Stimulated activated naive B cell treated with anti-CD40 and anti-IgM and Interleukin-4, amounts not matched to agents 10 μg/mL and 1 μg/mL and 100 μg/mL, for 72 hours (primary cell): Measurements from ENCODE around the gene VNN1.
A peak's percentile ranks its signal among the peaks of the same experiment; 100 is the strongest.

Experiments used
- ATAC-seq, 2 donors: fragments of 150-1000 bp; cut with Tn5 transposase; replicated peaks; 2 replicates each; pipeline ENCODE4 v1.10.0; 2021; ENCODE audit warnings: moderate library complexity in 1 of 2
- DNase-seq: peaks from one replicate; pipeline ENCODE4 v3.0.0; 2021
- H3K27ac Mint-ChIP-seq: one replicate; pipeline ENCODE4 v1.8.0; 2022; ENCODE audit warnings: mild to moderate bottlenecking, mixed read lengths
- H3K27me3 Mint-ChIP-seq, 2 donors: one replicate each; pipeline ENCODE4 v1.8.0; 2022; ENCODE audit warnings: mixed read lengths in 2 of 2
- H3K36me3 Mint-ChIP-seq, 2 donors: one replicate each; pipeline ENCODE4 v1.8.0; 2022; ENCODE audit warnings: mixed read lengths in 2 of 2, mild to moderate bottlenecking in 1 of 2
- H3K4me1 Mint-ChIP-seq, 2 donors: one replicate each; pipeline ENCODE4 v1.8.0; 2022; ENCODE audit warnings: mixed read lengths in 2 of 2, mild to moderate bottlenecking in 1 of 2
- H3K4me3 Mint-ChIP-seq, 2 donors: one replicate each; pipeline ENCODE4 v1.8.0; 2022; ENCODE audit warnings: mild to moderate bottlenecking in 2 of 2, mixed read lengths in 2 of 2, moderate library complexity in 1 of 2
- H3K9me3 Mint-ChIP-seq, 2 donors: one replicate each; pipeline ENCODE4 v1.8.0; 2022; ENCODE audit warnings: mixed read lengths in 2 of 2, mild to moderate bottlenecking in 1 of 2

The VNN1 gene, protein sequence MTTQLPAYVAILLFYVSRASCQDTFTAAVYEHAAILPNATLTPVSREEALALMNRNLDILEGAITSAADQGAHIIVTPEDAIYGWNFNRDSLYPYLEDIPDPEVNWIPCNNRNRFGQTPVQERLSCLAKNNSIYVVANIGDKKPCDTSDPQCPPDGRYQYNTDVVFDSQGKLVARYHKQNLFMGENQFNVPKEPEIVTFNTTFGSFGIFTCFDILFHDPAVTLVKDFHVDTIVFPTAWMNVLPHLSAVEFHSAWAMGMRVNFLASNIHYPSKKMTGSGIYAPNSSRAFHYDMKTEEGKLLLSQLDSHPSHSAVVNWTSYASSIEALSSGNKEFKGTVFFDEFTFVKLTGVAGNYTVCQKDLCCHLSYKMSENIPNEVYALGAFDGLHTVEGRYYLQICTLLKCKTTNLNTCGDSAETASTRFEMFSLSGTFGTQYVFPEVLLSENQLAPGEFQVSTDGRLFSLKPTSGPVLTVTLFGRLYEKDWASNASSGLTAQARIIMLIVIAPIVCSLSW

DNA sequence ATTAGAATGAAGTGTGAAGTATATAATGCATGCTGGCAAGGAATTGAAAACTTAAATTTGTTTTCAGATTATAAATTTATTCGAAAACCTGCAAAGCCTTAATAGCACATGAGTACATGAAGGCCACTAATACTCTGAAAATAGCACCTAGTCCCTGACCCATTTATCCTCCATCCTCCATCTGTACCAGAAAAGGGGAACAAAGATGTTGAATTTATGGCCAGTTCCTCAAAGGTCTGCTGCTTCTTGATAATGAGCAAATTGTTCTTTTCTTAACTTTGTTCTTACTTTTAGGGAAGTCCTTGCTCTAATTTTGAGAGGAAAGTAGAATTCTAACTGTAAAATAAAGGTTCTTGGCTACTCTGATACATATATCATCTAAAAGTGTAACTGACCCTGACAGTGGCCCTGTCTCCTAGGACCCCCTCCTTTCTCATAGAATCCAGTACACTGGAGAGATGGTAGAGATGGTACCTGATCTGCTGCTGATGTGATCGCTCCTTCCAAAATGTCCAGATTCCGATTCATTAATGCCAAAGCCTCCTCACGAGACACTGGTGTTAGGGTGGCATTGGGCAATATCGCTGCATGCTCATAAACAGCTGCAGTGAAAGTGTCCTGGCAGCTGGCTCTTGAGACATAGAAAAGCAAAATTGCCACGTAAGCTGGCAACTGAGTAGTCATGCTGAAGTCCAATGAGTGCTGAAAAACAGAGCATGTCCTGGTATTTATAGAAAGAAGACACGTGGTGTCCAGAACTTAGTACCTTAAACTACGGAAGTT lies at the start of gene VNN1:
Gene VNN1 (minus strand): TSS at position 704 of the 783 bp plus-strand sequence. CDS start 20 bp downstream, at position 684.
- Mint-ChIP-seq H3K9me3 (no peaks in the 10 kb centered on the region), H3K4me1 (peaks cover 7 to 14% of the 10 kb centered on the region in 2 donors), H3K4me3 (peak within 1 kb of the TSS in 1 of 2 donors; percentile 43), H3K27me3 (no peaks in the 10 kb centered on the region), H3K27ac (peak within 1 kb of the TSS; percentile 25), H3K36me3 (no peaks in the 10 kb centered on the region)
- DNase-seq (no peak), ATAC-seq (peak; percentile 96 to 98)

DNA sequence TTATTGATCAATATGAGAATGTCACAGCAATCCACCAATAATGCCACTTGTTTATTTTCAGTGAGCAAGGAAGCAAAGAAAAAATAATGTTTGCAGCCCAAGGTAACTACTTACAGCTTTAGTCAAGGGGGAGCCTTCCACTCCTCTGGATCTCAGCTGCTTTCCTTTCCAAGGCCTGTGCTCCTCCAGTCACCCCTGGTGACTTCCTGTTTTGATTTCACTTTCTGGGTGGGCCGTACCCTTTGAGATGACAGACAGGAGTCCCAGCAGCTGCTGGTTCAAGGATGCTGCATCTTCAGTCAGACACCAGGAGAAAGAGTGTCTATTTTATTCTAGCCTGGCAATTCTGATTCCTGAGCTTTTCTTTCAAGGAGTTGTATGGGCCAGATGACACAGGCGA lies 49.4 kb upstream of the VNN1 start:
- H3K36me3 Mint-ChIP-seq, result peaks cover 1 to 5% of the 10 kb centered on the region in 2 donors
- no peaks in the 10 kb centered on the region for H3K9me3 Mint-ChIP-seq
- H3K4me1 Mint-ChIP-seq, result peaks cover 17 to 39% of the 10 kb centered on the region in 2 donors
- ATAC-seq, result peak; percentile 95
- H3K27me3 Mint-ChIP-seq, result no peaks in the 10 kb centered on the region
- peak overlapping the region; percentile 87 for H3K27ac Mint-ChIP-seq
- peak overlapping the region; percentile 81 to 85 for H3K4me3 Mint-ChIP-seq
- peak; percentile 51 for DNase-seq

- Mint-ChIP-seq H3K36me3 (peaks cover 7 to 11% of the 10 kb centered on the region in 2 donors), H3K4me1 (peaks cover 17 to 33% of the 10 kb centered on the region in 2 donors), H3K9me3 (no peaks in the 10 kb centered on the region), H3K27ac (no peak overlapping the region), H3K27me3 (no peaks in the 10 kb centered on the region), H3K4me3 (no peak overlapping the region)
- no peak for ATAC-seq
- no peak for DNase-seq
Observed at GRCh38 chr6:132760256-132760655, 46.4 kb upstream of the VNN1 start.

GRCh38 chr6:132758689-132759088 lies 44.8 kb upstream of the VNN1 start:
- no peak overlapping the region for H3K4me3 Mint-ChIP-seq
- peak overlapping the region; percentile 82 for H3K27ac Mint-ChIP-seq
- peaks cover 17 to 27% of the 10 kb centered on the region in 2 donors for H3K4me1 Mint-ChIP-seq
- no peak for DNase-seq
- H3K9me3 Mint-ChIP-seq, result no peaks in the 10 kb centered on the region
- no peaks in the 10 kb centered on the region for H3K27me3 Mint-ChIP-seq
- no peak for ATAC-seq
- H3K36me3 Mint-ChIP-seq, result peaks cover 8 to 11% of the 10 kb centered on the region in 2 donors

DNA sequence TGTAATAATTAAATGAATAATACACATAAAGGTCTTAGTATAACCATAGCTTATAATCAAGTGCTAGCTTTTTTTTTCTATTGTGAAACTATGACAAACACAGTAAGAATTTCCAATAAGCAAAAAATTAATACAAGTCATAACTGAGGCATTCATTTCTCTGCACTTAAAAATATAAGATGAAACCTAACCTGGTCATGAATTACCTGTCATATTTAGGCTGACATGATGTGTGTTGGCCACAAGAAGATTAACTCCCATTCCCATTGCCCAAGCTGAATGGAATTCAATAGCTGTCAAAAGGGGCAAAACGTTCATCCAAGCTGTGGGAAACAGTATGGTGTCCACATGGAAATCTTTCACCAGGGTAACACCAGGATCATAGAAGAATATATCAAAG lies 38.4 kb upstream of the VNN1 start:
- Mint-ChIP-seq H3K4me1 (peaks cover 16 to 19% of the 10 kb centered on the region in 2 donors), H3K27me3 (no peaks in the 10 kb centered on the region), H3K27ac (no peak overlapping the region), H3K36me3 (peaks cover 17 to 25% of the 10 kb centered on the region in 2 donors), H3K4me3 (no peak overlapping the region), H3K9me3 (no peaks in the 10 kb centered on the region)
- DNase-seq, result no peak
- no peak for ATAC-seq

- H3K36me3 Mint-ChIP-seq, result peaks cover 20 to 28% of the 10 kb centered on the region in 2 donors
Observed at GRCh38 chr6:132751828-132752227, 38.0 kb upstream of the VNN1 start.

GRCh38 chr6:132751306-132751705 lies 37.5 kb upstream of the VNN1 start:
- Mint-ChIP-seq H3K9me3 (no peaks in the 10 kb centered on the region), H3K4me1 (peaks cover 16 to 19% of the 10 kb centered on the region in 2 donors), H3K27ac (peak overlapping the region; percentile 85), H3K4me3 (peak overlapping the region; percentile 52 to 62), H3K27me3 (no peaks in the 10 kb centered on the region), H3K36me3 (peaks cover 22 to 30% of the 10 kb centered on the region in 2 donors)
- ATAC-seq, result peak; percentile 60 to 62
- DNase-seq, result no peak

More at GRCh38 chr6:132751828-132752227, 38.0 kb upstream of the VNN1 start:
- peak in 1 of 2 donors; percentile 35 for ATAC-seq
- no peak overlapping the region for H3K4me3 Mint-ChIP-seq
- H3K9me3 Mint-ChIP-seq, result no peaks in the 10 kb centered on the region
- H3K27me3 Mint-ChIP-seq, result no peaks in the 10 kb centered on the region
- H3K27ac Mint-ChIP-seq, result no peak overlapping the region
- peaks cover 16 to 19% of the 10 kb centered on the region in 2 donors for H3K4me1 Mint-ChIP-seq
- no peak for DNase-seq

GRCh38 chr6:132750455-132751248 lies 36.8 kb upstream of the VNN1 start:
- Mint-ChIP-seq H3K4me1 (peaks cover 14 to 19% of the 10 kb centered on the region in 2 donors), H3K4me3 (peak overlapping the region; percentile 52 to 62), H3K36me3 (peaks cover 21 to 30% of the 10 kb centered on the region in 2 donors), H3K27me3 (no peaks in the 10 kb centered on the region), H3K27ac (peak overlapping the region; percentile 85), H3K9me3 (no peaks in the 10 kb centered on the region)
- DNase-seq, result no peak
- peak; percentile 78 to 83 for ATAC-seq

DNA sequence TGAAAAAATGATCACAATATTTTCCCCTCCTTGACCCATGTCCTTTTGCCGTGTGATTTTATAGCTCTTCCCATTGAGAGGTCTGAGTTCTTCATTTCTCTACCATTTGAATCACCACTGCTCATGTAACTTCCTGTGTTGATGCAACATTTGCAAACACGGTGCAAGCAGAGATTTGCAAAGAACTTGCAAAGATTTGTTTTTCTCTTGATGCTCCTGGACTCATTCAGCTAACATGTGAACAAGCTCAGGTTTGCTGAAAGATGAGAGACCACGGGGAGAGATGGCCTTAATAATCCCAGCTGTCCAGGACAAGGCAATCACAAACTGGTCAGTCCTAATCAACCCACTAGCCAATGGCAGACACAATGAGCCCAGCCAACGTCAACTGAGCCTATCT lies 35.3 kb upstream of the VNN1 start:
- Mint-ChIP-seq H3K27ac (no peak overlapping the region), H3K4me1 (peaks cover 13 to 19% of the 10 kb centered on the region in 2 donors), H3K9me3 (no peaks in the 10 kb centered on the region), H3K36me3 (peaks cover 25 to 38% of the 10 kb centered on the region in 2 donors), H3K4me3 (no peak overlapping the region), H3K27me3 (no peaks in the 10 kb centered on the region)
- no peak for DNase-seq
- no peak for ATAC-seq

- no peak for ATAC-seq
Observed at GRCh38 chr6:132748446-132748845, 34.6 kb upstream of the VNN1 start.

GRCh38 chr6:132746048-132746447 lies 32.2 kb upstream of the VNN1 start:
- Mint-ChIP-seq H3K9me3 (no peaks in the 10 kb centered on the region), H3K4me1 (peaks cover 6 to 9% of the 10 kb centered on the region in 2 donors), H3K27ac (no peak overlapping the region), H3K27me3 (no peaks in the 10 kb centered on the region), H3K4me3 (no peak overlapping the region), H3K36me3 (peaks cover 35 to 37% of the 10 kb centered on the region in 2 donors)
- no peak for DNase-seq
- ATAC-seq, result no peak

More at GRCh38 chr6:132748446-132748845, 34.6 kb upstream of the VNN1 start:
- DNase-seq, result no peak
- H3K27ac Mint-ChIP-seq, result no peak overlapping the region
- H3K27me3 Mint-ChIP-seq, result no peaks in the 10 kb centered on the region
- no peak overlapping the region for H3K4me3 Mint-ChIP-seq
- no peaks in the 10 kb centered on the region for H3K9me3 Mint-ChIP-seq
- peaks cover 13 to 19% of the 10 kb centered on the region in 2 donors for H3K4me1 Mint-ChIP-seq
- peaks cover 27 to 38% of the 10 kb centered on the region in 2 donors for H3K36me3 Mint-ChIP-seq

GRCh38 chr6:132742495-132742894 lies 28.6 kb upstream of the VNN1 start:
- peaks cover 4 to 5% of the 10 kb centered on the region in 2 donors for H3K9me3 Mint-ChIP-seq
- no peak for DNase-seq
- no peak overlapping the region for H3K27ac Mint-ChIP-seq
- no peak overlapping the region for H3K4me3 Mint-ChIP-seq
- no peaks in the 10 kb centered on the region for H3K4me1 Mint-ChIP-seq
- no peak for ATAC-seq
- H3K36me3 Mint-ChIP-seq, result peaks cover 31 to 39% of the 10 kb centered on the region in 2 donors
- H3K27me3 Mint-ChIP-seq, result peaks cover 0 to 4% of the 10 kb centered on the region in 2 donors

GRCh38 chr6:132741281-132741680 lies 27.4 kb upstream of the VNN1 start:
- H3K27ac Mint-ChIP-seq, result no peak overlapping the region

More at GRCh38 chr6:132741281-132741680, 27.4 kb upstream of the VNN1 start:
- Mint-ChIP-seq H3K36me3 (peaks cover 26 to 34% of the 10 kb centered on the region in 2 donors), H3K4me3 (no peak overlapping the region), H3K27me3 (peaks cover 0 to 4% of the 10 kb centered on the region in 2 donors), H3K4me1 (peaks cover 6 to 10% of the 10 kb centered on the region in 2 donors), H3K9me3 (peaks cover 4 to 5% of the 10 kb centered on the region in 2 donors)
- no peak for DNase-seq
- ATAC-seq, result no peak
